ENCODE measurements around the gene PRELID1. TPM values are rescaled to one million over a fixed set of nuclear protein-coding genes. Genes with fewer than 3 reads are reported as not detected.
"Not testable (repeated sequence)": the region's sequence is repeated elsewhere in the genome, so short reads cannot be mapped to it uniquely, and the experiment has no call there.

Gene PRELID1
- total RNA-seq = 100 to 1,000 TPM; 173 to 228 TPM

DNA sequence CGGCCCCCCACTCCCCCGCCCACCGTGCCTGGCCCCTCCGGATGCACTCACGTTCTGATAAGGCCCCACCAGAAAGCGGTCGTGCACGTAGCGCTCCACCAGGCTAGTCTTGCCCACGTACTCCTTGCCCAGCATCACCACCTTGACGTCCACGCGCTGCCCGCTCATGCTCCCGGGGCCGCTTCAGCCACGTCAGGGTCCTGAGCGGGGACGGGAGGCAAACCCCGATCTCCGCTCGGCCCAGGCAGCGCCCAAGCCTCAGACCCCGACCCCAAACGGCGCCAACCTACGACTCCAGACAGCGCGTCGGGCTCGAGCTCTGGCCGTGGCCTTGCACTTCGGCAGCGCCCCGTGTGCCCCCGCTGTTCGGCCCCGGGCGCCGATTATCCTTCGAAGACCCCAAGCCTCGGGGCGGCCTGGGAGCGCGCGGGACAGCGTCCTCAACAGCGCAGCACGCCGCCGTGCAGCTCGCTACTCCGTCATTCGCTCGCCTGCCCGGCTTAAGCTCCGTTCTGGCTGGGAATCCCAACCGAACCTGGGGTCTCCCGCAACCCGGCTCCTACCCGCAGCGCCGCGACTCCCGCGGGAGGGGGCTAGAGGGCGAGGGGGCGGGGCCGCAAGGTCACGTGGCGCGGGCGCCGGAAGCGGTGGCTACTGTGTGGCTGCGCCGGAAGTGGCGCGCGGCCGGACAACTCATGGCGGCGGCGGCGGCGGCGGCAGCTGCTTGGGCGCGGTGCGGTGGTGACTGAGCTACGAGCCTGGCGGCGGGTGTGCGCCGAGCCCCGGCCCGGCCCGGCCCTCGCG is at the start of gene PRELID1, which contains the start of gene RAB24:
Gene PRELID1, plus strand, starts transcription at position 679 of the 804 bp plus-strand sequence. CDS start 187 bp downstream, outside the sequence.
Gene RAB24, minus strand, starts transcription at position 599 of the 804 bp plus-strand sequence. Its CDS starts 431 bp downstream, at position 168.
- CTCF ChIA-PET = interaction anchor here (0.6 to 3.7 kb wide), 12 partner anchors 9 to 194 kb away, joined by 3 to 22 read pairs (median 4); partner anchors contain the start of genes MXD3 and PDLIM7
- Mint-ChIP-seq H3K9me3 (ENCODE audit: low read depth) (no peaks in the 10 kb centered on the region), H3K4me1 (peaks cover 68% of the 10 kb centered on the region), H3K36me3 (peaks cover 59% of the 10 kb centered on the region), H3K4me3 (peak within 1 kb of the TSS; percentile 89), H3K27me3 (no peaks in the 10 kb centered on the region), H3K27ac (peak within 1 kb of the TSS; percentile 94)
- DNase-seq = peak; percentile 91
- peak; percentile 57 for ATAC-seq

DNA sequence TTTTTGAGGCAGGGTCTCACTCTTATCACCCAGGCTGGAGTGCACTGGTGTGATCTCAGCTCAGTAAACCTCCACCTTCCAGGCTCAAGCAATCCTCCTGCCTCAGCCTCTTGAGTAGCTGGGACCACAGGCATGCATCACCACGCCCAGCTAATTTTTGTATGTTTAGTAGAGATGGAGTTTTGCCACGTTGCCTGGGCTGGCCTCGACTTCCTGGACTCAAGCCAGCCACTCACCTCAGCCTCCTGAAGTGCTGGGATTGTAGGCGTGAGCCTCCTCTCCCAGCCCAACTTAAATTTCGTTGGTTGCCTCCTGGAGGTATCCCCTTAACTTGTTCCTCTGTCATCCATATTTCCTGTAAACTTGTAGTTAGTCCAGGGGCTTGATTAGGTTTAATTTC is 47.3 kb upstream of the PRELID1 start:
- peaks cover 45% of the 10 kb centered on the region for H3K36me3 Mint-ChIP-seq
- peak overlapping the region; percentile 47 for H3K27ac Mint-ChIP-seq
- no peak overlapping the region for H3K4me3 Mint-ChIP-seq

GRCh38 chr5:177258711-177259110 is 44.9 kb upstream of the PRELID1 start:
- H3K4me3 Mint-ChIP-seq; ATAC-seq; CTCF ChIA-PET; H3K27ac Mint-ChIP-seq; H3K27me3 Mint-ChIP-seq; H3K9me3 Mint-ChIP-seq (ENCODE audit: low read depth); DNase-seq: not testable (repeated sequence)
- Mint-ChIP-seq H3K4me1 (peaks cover 23% of the 10 kb centered on the region), H3K36me3 (peaks cover 49% of the 10 kb centered on the region)

More for the DNA sequence above, 47.3 kb upstream of the PRELID1 start:
- H3K9me3 Mint-ChIP-seq (ENCODE audit: low read depth) = no peaks in the 10 kb centered on the region
- CTCF ChIA-PET = interaction anchor here (0.7 to 1.6 kb wide), 2 partner anchors 14 to 43 kb away, joined by 3 to 4 read pairs; no protein-coding TSS in a partner anchor
- H3K27me3 Mint-ChIP-seq = no peaks in the 10 kb centered on the region
- no peak for DNase-seq
- no peak for ATAC-seq
- peaks cover 16% of the 10 kb centered on the region for H3K4me1 Mint-ChIP-seq

GRCh38 chr5:177260961-177261360 is 42.6 kb upstream of the PRELID1 start:
- Mint-ChIP-seq H3K9me3 (ENCODE audit: low read depth) (no peaks in the 10 kb centered on the region), H3K36me3 (peaks cover 54% of the 10 kb centered on the region), H3K4me3 (no peak overlapping the region), H3K27me3 (no peaks in the 10 kb centered on the region), H3K27ac (no peak overlapping the region), H3K4me1 (peaks cover 16% of the 10 kb centered on the region)
- no peak for DNase-seq
- no peak for ATAC-seq
- CTCF ChIA-PET = no interaction called here

- peaks cover 59% of the 10 kb centered on the region for H3K36me3 Mint-ChIP-seq
- peaks cover 12% of the 10 kb centered on the region for H3K4me1 Mint-ChIP-seq
Measured at GRCh38 chr5:177261510-177261909, 42.1 kb upstream of the PRELID1 start.

DNA sequence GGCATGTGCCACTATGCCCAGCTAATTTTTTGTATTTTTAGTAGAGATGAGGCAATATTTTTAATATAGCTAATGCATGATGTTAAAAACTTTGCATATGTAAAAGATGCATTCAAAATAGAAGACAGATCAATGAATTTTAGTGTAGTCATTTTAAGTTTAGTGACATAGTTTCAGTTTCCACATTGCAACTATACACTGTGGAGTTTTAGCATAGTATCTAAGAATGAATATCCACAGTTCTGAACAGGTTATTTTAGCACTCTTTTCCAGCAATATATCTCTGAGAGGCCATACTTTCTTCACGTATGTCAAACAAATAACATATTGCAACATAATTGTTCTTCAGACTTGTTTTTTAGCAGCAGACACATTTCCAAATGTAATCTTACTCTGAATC is 39.4 kb upstream of the PRELID1 start:
- H3K9me3 Mint-ChIP-seq (ENCODE audit: low read depth) = no peaks in the 10 kb centered on the region
- DNase-seq = no peak
- H3K27me3 Mint-ChIP-seq = no peaks in the 10 kb centered on the region
- no peak for ATAC-seq
- H3K36me3 Mint-ChIP-seq = peaks cover 54% of the 10 kb centered on the region
- CTCF ChIA-PET = interaction anchor here (1.0 to 2.6 kb wide), 5 partner anchors 12 to 193 kb away, joined by 3 to 10 read pairs (median 4); no protein-coding TSS in a partner anchor
- peaks cover 10% of the 10 kb centered on the region for H3K4me1 Mint-ChIP-seq
- no peak overlapping the region for H3K27ac Mint-ChIP-seq
- no peak overlapping the region for H3K4me3 Mint-ChIP-seq

More at GRCh38 chr5:177261510-177261909, 42.1 kb upstream of the PRELID1 start:
- no peak for DNase-seq
- no peak overlapping the region for H3K27ac Mint-ChIP-seq
- no peaks in the 10 kb centered on the region for H3K9me3 Mint-ChIP-seq (ENCODE audit: low read depth)
- H3K4me3 Mint-ChIP-seq = no peak overlapping the region
- no peaks in the 10 kb centered on the region for H3K27me3 Mint-ChIP-seq
- CTCF ChIA-PET = no interaction called here
- ATAC-seq = no peak

DNA sequence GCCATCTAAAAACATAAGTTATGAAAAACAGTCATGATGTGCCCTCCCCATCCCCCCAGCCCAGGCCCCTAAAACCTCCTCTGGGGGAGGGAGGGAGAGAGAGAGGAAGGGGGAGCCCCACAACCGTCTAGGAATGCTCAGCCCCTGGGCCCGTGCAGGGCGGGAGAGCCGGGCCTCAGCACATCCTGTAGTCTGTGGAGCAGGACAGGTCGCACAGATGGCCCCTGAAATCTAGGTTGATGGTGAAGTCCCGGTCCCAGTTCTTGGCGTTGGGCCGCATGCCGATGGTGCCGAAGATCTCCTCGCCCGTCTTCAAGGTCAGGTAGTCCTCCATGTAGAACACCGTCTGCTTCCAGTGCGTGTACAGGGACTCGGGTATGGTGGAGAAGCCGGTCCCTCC is 38.2 kb upstream of the PRELID1 start:
- DNase-seq (no peak), ATAC-seq (no peak)
- H3K4me1 Mint-ChIP-seq = peaks cover 10% of the 10 kb centered on the region
- peaks cover 55% of the 10 kb centered on the region for H3K36me3 Mint-ChIP-seq
- H3K9me3 Mint-ChIP-seq (ENCODE audit: low read depth) = no peaks in the 10 kb centered on the region
- CTCF ChIA-PET = interaction anchor here (1.3 kb wide), 1 partner anchor 11 kb away, joined by 4 read pairs; no protein-coding TSS in a partner anchor
- H3K27me3 Mint-ChIP-seq = no peaks in the 10 kb centered on the region
- H3K4me3 Mint-ChIP-seq = no peak overlapping the region
- H3K27ac Mint-ChIP-seq = no peak overlapping the region

- ATAC-seq = no peak
- Mint-ChIP-seq H3K27ac (no peak overlapping the region), H3K4me1 (no peaks in the 10 kb centered on the region), H3K4me3 (no peak overlapping the region), H3K27me3 (no peaks in the 10 kb centered on the region), H3K9me3 (ENCODE audit: low read depth) (no peaks in the 10 kb centered on the region), H3K36me3 (peaks cover 43% of the 10 kb centered on the region)
- DNase-seq = no peak
- CTCF ChIA-PET = interaction anchor here (1.2 to 2.0 kb wide), 2 partner anchors 19 to 155 kb away, joined by 3 to 6 read pairs; no protein-coding TSS in a partner anchor
Measured at GRCh38 chr5:177269232-177269895, 34.2 kb upstream of the PRELID1 start.

DNA sequence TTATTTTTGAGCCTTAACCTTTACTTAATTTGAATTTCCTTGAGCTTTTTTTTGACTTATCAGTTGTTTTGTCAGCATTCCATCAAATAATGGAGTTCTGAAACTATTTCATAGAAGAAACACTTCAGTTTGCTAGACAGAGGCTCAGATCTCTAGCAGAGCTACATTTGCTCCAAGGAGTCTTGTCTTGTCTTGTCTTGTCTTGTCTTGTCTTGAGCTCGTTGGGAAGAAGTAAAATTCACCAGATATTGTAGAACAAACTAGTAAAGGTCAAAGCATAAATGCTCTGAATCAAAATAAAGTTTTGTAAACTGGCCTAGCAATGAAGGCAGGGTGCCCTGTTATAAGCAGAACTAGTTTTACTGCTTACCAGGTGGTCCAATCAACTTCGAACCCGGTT is 33.6 kb upstream of the PRELID1 start:
- Mint-ChIP-seq H3K4me1 (no peaks in the 10 kb centered on the region), H3K36me3 (peaks cover 44% of the 10 kb centered on the region), H3K9me3 (ENCODE audit: low read depth) (no peaks in the 10 kb centered on the region), H3K4me3 (no peak overlapping the region), H3K27me3 (no peaks in the 10 kb centered on the region), H3K27ac (no peak overlapping the region)
- ATAC-seq (no peak), DNase-seq (no peak)
- CTCF ChIA-PET = interaction anchor here (1.2 to 2.0 kb wide), 2 partner anchors 18 to 156 kb away, joined by 3 to 6 read pairs; no protein-coding TSS in a partner anchor

- CTCF ChIA-PET = interaction anchor here (0.7 to 2.0 kb wide), 3 partner anchors 15 to 156 kb away, joined by 3 to 6 read pairs (median 4); no protein-coding TSS in a partner anchor
- Mint-ChIP-seq H3K4me3 (no peak overlapping the region), H3K4me1 (no peaks in the 10 kb centered on the region), H3K27me3 (no peaks in the 10 kb centered on the region), H3K27ac (no peak overlapping the region), H3K36me3 (peaks cover 43% of the 10 kb centered on the region), H3K9me3 (ENCODE audit: low read depth) (no peaks in the 10 kb centered on the region)
- ATAC-seq (no peak), DNase-seq (no peak)
Measured at GRCh38 chr5:177270653-177271052, 32.9 kb upstream of the PRELID1 start.

DNA sequence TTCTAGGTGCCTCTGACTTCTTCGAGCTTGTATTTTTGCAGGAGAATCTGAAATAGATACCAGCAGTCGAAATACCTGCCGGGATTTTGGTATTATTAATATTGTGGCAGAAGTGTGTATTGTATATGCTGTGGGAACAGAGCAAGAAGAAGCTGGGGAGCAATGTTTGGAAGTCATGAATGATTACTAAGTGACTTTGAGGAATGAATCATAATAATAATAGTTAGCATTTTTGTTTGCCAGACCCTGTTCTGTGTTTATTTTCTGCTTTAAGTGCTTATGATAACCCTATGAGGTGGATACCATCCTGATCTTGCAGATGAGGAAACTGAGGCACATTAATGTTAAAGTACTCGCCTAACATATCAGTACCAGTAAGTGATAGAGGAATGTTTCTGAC is 32.5 kb upstream of the PRELID1 start:
- Mint-ChIP-seq H3K27ac (no peak overlapping the region), H3K27me3 (no peaks in the 10 kb centered on the region), H3K4me1 (no peaks in the 10 kb centered on the region), H3K4me3 (no peak overlapping the region), H3K36me3 (peaks cover 40% of the 10 kb centered on the region), H3K9me3 (ENCODE audit: low read depth) (no peaks in the 10 kb centered on the region)
- DNase-seq = no peak
- no peak for ATAC-seq
- CTCF ChIA-PET = interaction anchor here (0.7 to 2.0 kb wide), 2 partner anchors 15 to 157 kb away, joined by 4 to 6 read pairs; no protein-coding TSS in a partner anchor

- CTCF ChIA-PET = interaction anchor here (0.8 to 2.2 kb wide), 2 partner anchors 12 to 162 kb away, joined by 5 to 9 read pairs; no protein-coding TSS in a partner anchor
- DNase-seq = no peak
- no peaks in the 10 kb centered on the region for H3K27me3 Mint-ChIP-seq
- no peak overlapping the region for H3K4me3 Mint-ChIP-seq
- peaks cover 38% of the 10 kb centered on the region for H3K36me3 Mint-ChIP-seq
- H3K9me3 Mint-ChIP-seq (ENCODE audit: low read depth) = no peaks in the 10 kb centered on the region
- peaks cover 10% of the 10 kb centered on the region for H3K4me1 Mint-ChIP-seq
- no peak overlapping the region for H3K27ac Mint-ChIP-seq
- ATAC-seq = no peak
Measured at GRCh38 chr5:177275883-177276282, 27.7 kb upstream of the PRELID1 start.

- Mint-ChIP-seq H3K27me3 (no peaks in the 10 kb centered on the region), H3K27ac (peak overlapping the region; percentile 67), H3K4me1 (peaks cover 10% of the 10 kb centered on the region), H3K4me3 (no peak overlapping the region), H3K36me3 (peaks cover 37% of the 10 kb centered on the region), H3K9me3 (ENCODE audit: low read depth) (no peaks in the 10 kb centered on the region)
- no peak for ATAC-seq
- CTCF ChIA-PET = interaction anchor here (1.0 to 2.2 kb wide), 3 partner anchors 12 to 165 kb away, joined by 3 to 9 read pairs (median 4); no protein-coding TSS in a partner anchor
- DNase-seq = no peak
Measured at GRCh38 chr5:177276886-177277285, 26.7 kb upstream of the PRELID1 start.

All from activated CD8-positive, alpha-beta memory T cell treated with anti-CD3 and anti-CD28 coated beads, Interleukin-2, amount 10 ng/mL, durations not matched to agents 7 days and 5 days (primary cell).